GM19193 (cell line): ENCODE results near the gene SLC34A1.

Source experiments
- POLR2A ChIP-seq: IDR thresholded peaks from 4 replicates; pipeline ENCODE4 v1.6.1; 2011; ENCODE audit not compliant: insufficient read depth, insufficient read length; ENCODE audit errors: extremely low read depth

The SLC34A1 gene

DNA sequence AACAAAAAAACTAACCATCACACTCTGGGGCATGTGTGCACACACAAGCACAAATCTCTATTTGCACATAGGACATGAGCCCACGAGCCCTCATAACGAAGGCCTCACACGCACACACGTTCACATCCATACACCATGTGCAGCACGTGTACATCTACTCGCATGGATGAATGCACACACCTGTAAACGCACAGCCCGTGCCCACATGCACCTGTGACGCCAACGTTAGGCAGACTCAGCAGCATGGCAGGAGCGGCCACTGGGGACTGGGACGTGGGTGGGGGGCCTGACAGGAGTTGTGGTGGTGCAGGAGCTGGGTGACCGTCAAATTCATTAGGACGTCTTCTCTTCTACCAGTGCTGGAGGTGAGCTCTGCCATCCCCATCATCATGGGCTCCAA lies 3.2 kb downstream of the SLC34A1 start:
- no peak for TF ChIP-seq POLR2A

DNA sequence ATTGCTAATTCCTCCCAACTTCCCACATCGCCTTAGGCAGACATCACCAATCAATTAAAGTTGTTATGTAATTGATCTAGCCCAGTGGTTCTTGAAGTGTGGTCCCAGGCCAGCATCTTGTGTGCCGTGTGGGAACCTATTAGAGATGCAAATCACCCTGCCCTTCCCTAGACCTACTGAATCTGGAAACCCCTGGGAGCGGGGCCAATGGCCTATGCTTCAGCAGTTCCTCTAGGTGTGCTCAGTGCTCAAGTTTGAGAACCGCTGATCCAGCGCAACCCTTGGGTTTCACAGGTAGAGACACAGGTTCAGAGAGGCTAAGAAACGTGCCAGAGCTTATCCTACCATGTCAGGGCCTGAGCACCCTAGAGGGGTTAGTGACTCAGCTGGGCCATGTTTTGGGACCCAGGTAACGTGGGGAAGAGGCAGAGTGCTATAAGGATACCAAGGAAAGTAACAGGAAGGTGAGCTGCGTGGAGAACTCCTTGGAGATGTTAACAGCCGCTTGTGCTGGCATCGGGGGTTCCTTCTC lies 4.4 kb downstream of the SLC34A1 start:
- no peak for TF ChIP-seq POLR2A

DNA sequence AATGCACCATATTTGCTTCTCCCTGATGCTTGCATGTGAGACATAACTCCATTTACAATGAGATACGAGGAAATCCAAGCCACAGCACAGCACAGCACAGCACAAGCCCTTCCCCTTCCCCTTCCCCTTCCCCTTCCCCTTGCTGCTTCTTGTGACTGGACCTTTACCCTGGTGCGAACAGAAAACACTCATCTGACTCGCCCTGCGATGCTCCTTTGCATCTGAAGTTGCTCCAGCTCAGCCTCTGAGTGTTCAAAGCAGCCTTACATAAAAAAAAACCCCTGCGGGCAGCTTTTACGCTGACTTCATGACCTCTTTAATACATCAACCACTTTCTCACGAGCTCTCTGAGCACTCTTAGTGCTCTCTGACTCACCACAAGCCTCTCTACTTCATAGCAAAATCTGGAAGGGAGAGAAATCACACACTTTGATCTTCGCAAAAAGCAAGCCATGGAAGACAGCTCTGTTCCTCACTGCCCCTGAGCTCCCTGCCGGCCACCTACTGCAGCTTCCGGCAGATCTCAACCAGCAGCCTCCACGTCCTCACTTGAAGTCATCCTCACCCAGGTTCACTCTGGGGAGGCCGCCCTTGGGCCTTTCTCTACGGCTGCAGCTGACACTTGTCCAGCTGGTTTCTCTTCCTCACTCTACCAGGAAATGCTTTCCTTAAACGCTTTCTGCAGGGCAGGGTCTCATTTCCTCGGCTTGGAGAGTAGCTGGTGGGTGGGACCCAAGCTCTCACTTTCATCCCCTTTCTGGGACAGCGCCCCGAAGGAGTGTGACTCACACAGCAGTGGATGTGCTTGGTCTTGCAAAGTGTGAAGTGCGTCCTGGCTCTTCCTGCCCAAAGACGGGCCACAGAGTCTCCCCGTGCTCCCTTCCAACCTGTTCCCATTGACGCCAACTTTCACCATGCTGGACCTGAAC lies 5.3 kb downstream of the SLC34A1 start:
- no peak for TF ChIP-seq POLR2A

DNA sequence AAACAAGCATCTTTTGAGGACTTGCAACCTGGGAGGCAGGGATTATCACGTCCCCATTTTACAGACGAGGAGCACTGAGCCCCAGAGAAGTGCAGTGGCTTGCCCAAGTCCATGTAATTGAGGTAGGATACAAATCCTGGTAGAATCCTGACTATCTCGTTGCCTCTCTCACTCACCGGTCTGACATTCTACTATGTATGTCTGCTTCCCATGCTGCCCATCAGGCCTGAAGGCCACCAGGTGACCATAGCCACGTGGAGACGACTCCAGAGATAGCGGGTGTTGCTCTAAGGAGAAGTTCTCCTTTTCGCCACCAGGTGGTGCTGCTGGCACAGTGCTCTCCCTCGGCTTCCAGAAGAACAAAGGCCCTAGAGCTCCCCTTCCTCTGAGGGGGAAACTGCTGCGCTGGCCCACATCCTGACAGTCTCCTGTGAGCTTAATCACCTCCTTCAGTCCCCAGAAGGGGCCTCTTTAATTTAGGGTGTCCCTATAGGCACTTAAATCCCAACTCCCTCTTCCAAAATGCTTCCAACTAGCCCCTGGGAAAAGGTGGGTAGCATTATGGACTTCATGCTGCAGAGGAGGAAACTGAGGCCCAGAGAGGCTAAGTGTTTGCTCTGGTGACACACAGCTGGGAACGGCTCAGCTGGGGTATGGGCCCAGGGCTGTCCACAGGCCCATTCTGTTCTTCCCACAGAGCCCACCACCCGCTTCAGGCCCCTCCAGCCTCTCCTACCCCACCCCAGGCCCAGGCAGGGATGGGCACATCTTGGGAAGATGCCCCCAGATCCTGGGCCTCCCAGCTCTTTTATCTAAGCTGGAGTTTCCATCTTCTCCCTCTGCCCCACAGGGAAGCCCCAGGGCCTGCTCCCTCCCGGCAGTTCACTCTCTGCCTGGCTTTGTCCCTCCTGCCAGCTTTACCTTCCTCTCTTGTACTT lies 6.4 kb downstream of the SLC34A1 start:
- no peak for TF ChIP-seq POLR2A

DNA sequence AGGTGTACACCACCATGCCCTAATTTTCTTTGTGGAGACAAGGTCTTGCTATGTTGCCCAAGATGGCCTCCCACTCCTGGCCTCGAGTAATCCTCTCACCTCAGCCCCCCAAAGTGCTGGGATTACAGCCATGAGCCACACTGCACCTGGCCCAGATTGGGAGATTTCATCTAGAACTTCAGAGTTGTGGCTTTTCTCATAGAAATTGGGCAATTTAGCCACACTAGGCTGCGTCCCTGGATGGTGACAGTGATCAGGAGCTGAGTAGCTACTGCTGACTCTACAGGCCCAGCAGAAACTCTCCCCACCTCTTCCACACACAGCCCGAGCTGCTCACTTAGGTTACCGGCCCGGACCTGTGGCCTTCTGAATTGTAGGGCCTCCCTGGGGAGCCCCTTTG lies 8.5 kb downstream of the SLC34A1 start:
- TF ChIP-seq POLR2A: no peak

DNA sequence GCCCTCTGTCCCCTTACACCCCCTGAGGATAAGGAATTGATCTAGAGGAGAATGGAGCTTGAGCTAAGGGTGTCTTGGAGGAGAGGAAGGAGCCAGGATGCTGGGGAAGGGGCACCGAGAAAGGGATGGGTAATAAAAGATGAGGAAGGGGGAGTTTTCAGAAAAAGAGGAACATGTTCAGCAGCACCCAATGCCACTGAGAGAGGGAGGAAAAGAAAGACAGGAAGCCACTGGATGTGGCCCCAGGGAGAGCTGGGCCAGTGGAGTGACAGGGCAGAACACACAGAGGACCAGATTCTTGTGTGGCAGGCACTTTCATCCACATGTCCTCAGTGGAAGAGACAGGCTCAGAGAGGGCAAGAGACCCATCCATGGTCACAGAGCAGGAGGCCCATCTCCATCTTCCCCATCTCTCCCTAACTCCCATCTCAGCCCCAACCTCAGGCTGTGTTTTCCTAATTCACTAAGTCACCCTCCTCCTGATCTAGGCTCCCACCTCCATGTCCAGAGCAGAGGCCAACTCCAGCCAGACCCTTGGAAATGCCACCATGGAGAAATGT lies 9.1 kb downstream of the SLC34A1 start:
- no peak for TF ChIP-seq POLR2A

DNA sequence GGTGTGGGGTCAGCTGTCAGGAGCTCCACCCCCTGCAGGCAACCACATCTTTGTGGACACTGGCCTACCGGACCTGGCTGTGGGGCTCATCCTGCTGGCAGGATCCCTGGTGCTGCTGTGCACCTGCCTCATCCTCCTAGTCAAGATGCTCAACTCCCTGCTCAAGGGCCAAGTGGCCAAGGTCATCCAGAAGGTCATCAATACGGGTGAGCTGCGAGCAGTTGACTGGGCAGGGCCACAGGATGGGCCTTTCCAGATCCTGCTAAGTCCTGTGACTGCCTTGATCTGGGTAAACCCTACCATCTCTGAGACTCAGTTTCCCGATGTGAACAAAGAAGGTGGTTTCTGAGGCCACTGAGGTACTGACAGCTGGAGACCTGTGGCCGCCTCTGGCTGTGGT lies 9.8 kb downstream of the SLC34A1 start:
- no peak for TF ChIP-seq POLR2A

DNA sequence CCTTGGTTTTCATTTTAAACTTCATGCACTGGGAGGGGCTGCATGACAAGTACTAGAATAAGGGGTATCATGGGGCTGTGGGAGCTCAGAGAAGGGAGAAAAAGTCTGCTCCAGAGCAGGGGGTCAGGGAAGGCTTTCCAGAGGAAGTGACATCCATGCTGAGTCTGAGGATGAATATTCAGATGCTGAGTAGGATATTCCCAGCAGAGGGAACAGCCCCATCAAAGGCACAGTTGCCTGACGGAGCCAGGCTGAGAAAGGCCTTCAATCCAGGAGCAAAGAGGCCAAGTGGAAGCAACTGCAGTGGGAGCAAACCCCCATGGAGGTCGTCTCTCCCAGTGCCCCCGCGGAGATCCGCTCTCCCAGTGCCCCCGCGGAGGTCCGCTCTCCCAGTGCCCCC lies 11.8 kb downstream of the SLC34A1 start:
- no peak for TF ChIP-seq POLR2A

DNA sequence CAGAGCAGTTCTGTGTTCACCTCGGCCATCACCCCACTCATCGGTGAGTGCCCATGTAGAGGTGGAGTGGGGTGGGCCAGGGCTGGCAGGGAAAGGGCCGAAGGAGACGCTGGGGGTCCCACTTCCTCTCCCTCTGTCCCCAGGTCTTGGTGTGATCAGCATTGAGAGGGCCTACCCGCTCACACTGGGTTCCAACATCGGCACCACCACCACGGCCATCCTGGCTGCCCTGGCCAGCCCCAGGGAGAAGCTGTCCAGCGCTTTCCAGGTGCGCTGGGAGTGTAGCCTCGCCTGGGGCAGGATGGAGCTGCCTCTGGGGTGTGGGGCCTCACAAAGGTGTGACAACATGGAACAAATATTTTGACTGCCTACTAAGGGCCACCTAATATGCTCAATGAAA lies 12.6 kb downstream of the SLC34A1 start:
- TF ChIP-seq POLR2A: no peak

DNA sequence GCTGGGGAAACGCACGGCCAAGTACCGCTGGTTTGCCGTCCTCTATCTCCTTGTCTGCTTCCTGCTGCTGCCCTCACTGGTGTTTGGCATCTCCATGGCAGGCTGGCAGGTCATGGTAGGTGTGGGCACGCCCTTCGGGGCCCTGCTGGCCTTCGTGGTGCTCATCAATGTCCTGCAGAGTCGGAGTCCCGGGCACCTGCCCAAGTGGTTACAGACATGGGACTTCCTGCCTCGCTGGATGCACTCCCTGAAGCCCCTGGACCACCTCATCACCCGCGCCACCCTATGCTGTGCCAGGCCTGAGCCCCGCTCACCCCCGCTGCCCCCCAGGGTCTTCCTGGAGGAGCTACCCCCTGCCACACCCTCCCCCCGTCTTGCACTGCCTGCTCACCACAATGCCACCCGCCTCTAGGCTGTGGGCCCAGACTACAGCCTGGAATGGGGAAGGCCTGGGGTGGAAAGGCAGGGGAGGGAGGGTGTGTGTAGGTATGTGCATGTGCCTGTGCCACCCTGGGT lies 13.7 kb downstream of the SLC34A1 start:
- no peak for TF ChIP-seq POLR2A

DNA sequence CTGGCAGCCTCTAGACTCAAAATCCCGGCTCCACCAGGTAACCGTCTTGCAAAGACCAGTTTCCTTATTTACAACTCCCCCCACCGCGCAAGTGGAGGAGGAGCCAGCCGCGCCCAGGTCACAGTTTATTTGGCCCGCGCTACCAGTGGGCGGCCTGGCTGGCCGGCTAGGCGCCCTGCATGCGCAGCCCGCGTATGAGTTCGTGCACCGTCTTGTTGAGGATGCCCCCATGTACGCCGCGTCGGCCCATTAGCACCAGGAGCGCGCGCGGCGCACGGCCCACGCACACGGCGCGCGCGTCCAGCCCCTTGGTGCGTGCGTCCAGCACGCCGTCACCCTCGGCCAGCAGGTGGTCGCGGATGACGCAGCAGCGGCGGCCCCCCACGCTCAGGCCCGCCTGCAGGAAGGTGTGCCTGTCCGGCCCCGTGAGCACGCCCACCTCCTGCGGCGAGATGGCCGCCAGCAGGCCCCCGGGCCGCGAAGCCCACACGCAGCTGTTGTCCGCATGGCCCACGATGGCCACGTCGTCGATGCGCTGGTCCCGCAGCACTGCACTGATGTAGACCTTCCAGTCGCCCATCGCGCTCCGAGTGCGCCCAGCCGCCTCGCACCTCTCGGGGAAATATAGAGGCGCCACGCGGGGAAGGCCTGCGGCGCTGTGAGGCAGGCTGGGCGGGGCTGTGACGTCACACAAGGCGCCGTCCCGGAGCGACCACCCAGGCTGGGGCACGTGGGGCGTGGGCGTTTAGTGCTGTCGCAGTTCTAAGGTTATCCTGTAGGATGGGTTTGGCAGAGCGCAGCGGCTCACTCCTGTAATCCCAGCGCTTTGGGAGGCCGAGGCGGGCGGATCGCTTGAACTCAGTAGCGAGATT lies 16.0 kb downstream of the SLC34A1 start, which contains the start of gene PFN3:
TSS of gene PFN3 (minus strand) at position 665 of the 872 bp plus-strand sequence. CDS start at position 580, 85 bp downstream.
- TF ChIP-seq POLR2A: no peak

DNA sequence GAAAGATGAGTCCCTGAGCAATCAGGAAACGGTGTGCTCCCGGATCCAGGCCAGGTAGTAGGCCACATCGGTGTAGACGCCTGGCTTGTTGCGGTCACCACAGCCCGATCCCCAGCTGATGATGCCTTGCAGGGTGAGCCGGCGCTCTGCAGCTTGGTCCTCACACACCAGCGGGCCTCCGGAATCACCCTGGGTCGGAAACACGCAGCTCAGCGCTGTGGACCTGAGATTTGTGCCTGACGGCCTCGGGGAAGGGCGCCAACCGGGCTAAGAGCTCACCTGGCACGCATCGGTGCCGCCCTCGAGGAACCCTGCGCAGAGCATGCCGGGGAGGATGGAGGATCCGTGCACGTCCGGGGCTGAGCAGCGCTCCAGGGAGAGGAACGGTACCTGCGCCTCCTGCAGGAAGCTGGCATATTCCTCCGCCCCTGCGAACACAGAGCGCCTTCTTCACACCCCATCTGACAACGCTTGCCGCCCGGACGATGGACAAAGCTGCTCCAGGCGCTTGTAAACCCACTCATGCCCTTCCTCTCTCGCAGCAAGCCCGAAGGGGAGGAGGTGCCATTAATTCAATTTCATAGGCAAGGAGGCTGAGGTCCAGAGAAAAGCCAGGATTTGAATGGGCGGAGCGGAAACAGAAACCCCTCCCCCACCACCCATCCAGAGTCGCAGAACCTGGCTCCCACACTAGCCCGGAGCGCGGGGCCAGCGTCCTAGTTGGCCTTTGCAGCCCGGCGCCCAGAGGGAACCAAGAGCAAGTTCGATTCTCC lies 18.2 kb downstream of the SLC34A1 start:
- no peak for TF ChIP-seq POLR2A
